ENCODE results near the gene MBNL2.

DNA sequence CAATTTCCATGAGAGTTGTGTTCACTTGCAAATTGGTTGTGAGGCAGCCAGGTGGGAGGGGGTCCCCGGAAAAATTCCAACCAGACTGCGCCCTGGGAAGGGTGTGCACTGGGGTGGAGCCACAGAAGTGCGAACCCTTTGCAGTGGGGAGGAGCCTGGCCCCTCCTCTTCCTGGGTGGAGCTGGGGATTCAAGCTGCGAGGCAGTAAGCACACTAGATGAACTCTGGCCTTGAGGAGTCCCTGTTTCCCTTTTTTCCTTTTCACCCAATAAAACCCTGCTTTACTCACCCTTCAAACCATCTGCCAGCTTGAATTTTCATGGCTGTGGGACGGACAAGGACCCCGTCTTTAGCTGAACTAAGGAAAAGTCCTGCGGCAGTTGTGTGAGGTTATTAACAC lies 31.0 kb upstream of the MBNL2 start:
- TF ChIP-seq CTCF (IDR thresholded peaks at IDR 0.05; ENCODE audit: insufficient read depth, low read length, poor library complexity, severe bottlenecking) = no peak
- no peak for TF ChIP-seq EZH2phosphoT487 (conservative IDR thresholded peaks at IDR 0.05; ENCODE audit: low read length)
